WTC11 (cell line): ENCODE results near the gene ANXA11. TPM values are rescaled to one million over a fixed set of nuclear protein-coding genes. Genes with fewer than 3 reads are reported as not detected.

Experiments
- ATAC-seq: fragments of 200-7000 bp; cut with Tn5 transposase; 2 replicates; pipeline ENCODE4 v1.10.0; 2021; ENCODE audit warnings: mild to moderate bottlenecking, moderate library complexity
- CTCF ChIA-PET: fragments of 300-600 bp; sonication (Branson Sonifier 250); formaldehyde crosslinking; loops from one replicate; lab custom pipeline; 2021; ENCODE audit warnings: antibody characterized with exemption; lab: Charles Lee
- POLR2A ChIA-PET: fragments of 350-600 bp; sonication (Branson Sonifier 250); formaldehyde crosslinking; loops from one replicate; lab custom pipeline; 2021; ENCODE audit warnings: antibody characterized with exemption; lab: Charles Lee
- DNase-seq: peaks from one replicate; pipeline ENCODE4 v3.0.0; 2021; ENCODE audit warnings: low spot score
- H3K27ac Mint-ChIP-seq: 2 replicates; pipeline ENCODE4 v1.8.0; 2021; ENCODE audit warnings: mixed read lengths
- H3K27me3 Mint-ChIP-seq: 2 replicates; pipeline ENCODE4 v1.8.0; 2021; ENCODE audit warnings: low read depth, mild to moderate bottlenecking, moderate library complexity, mixed read lengths
- H3K36me3 Mint-ChIP-seq: 2 replicates; pipeline ENCODE4 v1.8.0; 2021; ENCODE audit warnings: mixed read lengths
- H3K4me1 Mint-ChIP-seq: 2 replicates; pipeline ENCODE4 v1.8.0; 2022; ENCODE audit warnings: mixed read lengths
- H3K4me3 Mint-ChIP-seq: 2 replicates; pipeline ENCODE4 v1.8.0; 2021; ENCODE audit warnings: mild to moderate bottlenecking, moderate library complexity, mixed read lengths
- H3K9me3 Mint-ChIP-seq: 2 replicates; pipeline ENCODE4 v1.8.0; 2021; ENCODE audit warnings: mixed read lengths
- AR ChIP-seq: fragments of 250-450 bp; sonication (Bioruptor Pico); IDR thresholded peaks from 2 replicates; pipeline ENCODE4 v1.9.0; 2021; ENCODE audit warnings: mild to moderate bottlenecking
- E2F5 ChIP-seq: sonication (generic); formaldehyde crosslinking; IDR thresholded peaks from 2 replicates; pipeline ENCODE4 v1.8.1; 2022; ENCODE audit warnings: mild to moderate bottlenecking, moderate library complexity, missing genetic modification reagents
- ELF4 ChIP-seq: sonication (generic); formaldehyde crosslinking; IDR thresholded peaks from 2 replicates; pipeline ENCODE4 v1.8.1; 2022; ENCODE audit warnings: low read depth, mild to moderate bottlenecking, moderate library complexity, missing genetic modification reagents
- FOXP1 ChIP-seq: sonication (generic); formaldehyde crosslinking; IDR thresholded peaks from 2 replicates; pipeline ENCODE4 v1.8.0; 2022; ENCODE audit warnings: missing genetic modification reagents, mild to moderate bottlenecking, moderate library complexity, borderline replicate concordance
- MXD4 ChIP-seq: fragments of 250-450 bp; sonication (Bioruptor Pico); IDR thresholded peaks from 2 replicates; pipeline ENCODE4 v1.8.0; 2021; ENCODE audit warnings: mild to moderate bottlenecking, moderate library complexity, borderline replicate concordance
- MYBL2 ChIP-seq: sonication (generic); formaldehyde crosslinking; IDR thresholded peaks from 2 replicates; pipeline ENCODE4 v1.8.1; 2023; ENCODE audit warnings: mild to moderate bottlenecking, moderate library complexity, missing genetic modification reagents
- NFATC4 ChIP-seq: fragments of 250-450 bp; sonication (Bioruptor Pico); IDR thresholded peaks from 2 replicates; pipeline ENCODE4 v1.9.0; 2021; ENCODE audit warnings: mild to moderate bottlenecking
- TEAD4 ChIP-seq: sonication (generic); formaldehyde crosslinking; IDR thresholded peaks from 2 replicates; pipeline ENCODE4 v1.8.0; 2022; ENCODE audit warnings: mild to moderate bottlenecking, missing genetic modification reagents
- USF1 ChIP-seq: sonication (generic); formaldehyde crosslinking; IDR thresholded peaks from 2 replicates; pipeline ENCODE4 v1.8.0; 2022; ENCODE audit warnings: mild to moderate bottlenecking, missing genetic modification reagents
- ZBTB21 ChIP-seq: sonication (generic); formaldehyde crosslinking; IDR thresholded peaks from 2 replicates; pipeline ENCODE4 v1.8.1; 2023; ENCODE audit warnings: mild to moderate bottlenecking, missing genetic modification reagents, borderline replicate concordance
- ZNF232 ChIP-seq: sonication (generic); formaldehyde crosslinking; IDR thresholded peaks from 2 replicates; pipeline ENCODE4 v1.8.0; 2022; ENCODE audit warnings: mild to moderate bottlenecking, missing genetic modification reagents
- ZNF512 ChIP-seq: sonication (generic); formaldehyde crosslinking; IDR thresholded peaks from 2 replicates; pipeline ENCODE4 v1.8.1; 2022; ENCODE audit warnings: missing genetic modification reagents, borderline replicate concordance
- ZNF532 ChIP-seq: fragments of 250-450 bp; sonication (Bioruptor Pico); IDR thresholded peaks from 2 replicates; pipeline ENCODE4 v1.9.0; 2021; ENCODE audit warnings: mild to moderate bottlenecking, borderline replicate concordance
- total RNA-seq: library from RNA; stranded (reverse); gene quantifications from 3 replicates; pipeline ENCODE4 v1.2.3, GENCODE V29; 2021

Gene ANXA11
- total RNA-seq, 1 experiment from 2014 or later = 83.3 TPM

GRCh38 chr10:80155696-80156215 is 49.6 kb downstream of the ANXA11 start:
- DNase-seq (no peak), ATAC-seq (no peak)
- ChIA-PET CTCF (interaction anchor here (3.0 kb wide), 1 partner anchor 12 kb away, joined by 10 read pairs; no protein-coding TSS in a partner anchor), POLR2A (no interaction called here)
- no peaks in the 10 kb centered on the region for H3K9me3 Mint-ChIP-seq
- no peak overlapping the region for H3K27ac Mint-ChIP-seq
- H3K27me3 Mint-ChIP-seq = no peaks in the 10 kb centered on the region
- peaks cover 44% of the 10 kb centered on the region for H3K36me3 Mint-ChIP-seq
- TF ChIP-seq AR (CRISPR knock-in tag) = no peak
- TF ChIP-seq TEAD4 (CRISPR knock-in tag) = no peak
- no peak for TF ChIP-seq ZNF512 (CRISPR knock-in tag)
- TF ChIP-seq ZBTB21 (CRISPR knock-in tag) = no peak
- no peak for TF ChIP-seq ZNF232 (CRISPR knock-in tag)
- no peak for TF ChIP-seq FOXP1 (CRISPR knock-in tag)
- TF ChIP-seq ZNF532 (CRISPR knock-in tag) = no peak
- no peak for TF ChIP-seq NFATC4 (CRISPR knock-in tag)
- TF ChIP-seq MYBL2 (CRISPR knock-in tag) = no peak
- no peak for TF ChIP-seq ELF4
- TF ChIP-seq MXD4 (CRISPR knock-in tag) = no peak
- no peak for TF ChIP-seq USF1
- peaks cover 6% of the 10 kb centered on the region for H3K4me1 Mint-ChIP-seq
- no peak overlapping the region for H3K4me3 Mint-ChIP-seq

GRCh38 chr10:80154978-80155695 is 50.2 kb downstream of the ANXA11 start:
- H3K36me3 Mint-ChIP-seq = peaks cover 44% of the 10 kb centered on the region
- DNase-seq = no peak
- no peaks in the 10 kb centered on the region for H3K9me3 Mint-ChIP-seq
- peak overlapping the region; percentile 79 for H3K27ac Mint-ChIP-seq
- CTCF ChIA-PET = interaction anchor here (3.0 kb wide), 1 partner anchor 11 kb away, joined by 10 read pairs; no protein-coding TSS in a partner anchor
- no peak overlapping the region for H3K4me3 Mint-ChIP-seq
- TF ChIP-seq E2F5 (CRISPR knock-in tag) = no peak
- TF ChIP-seq, all 79 proteins: peak for 0
- H3K27me3 Mint-ChIP-seq = no peaks in the 10 kb centered on the region
- POLR2A ChIA-PET = no interaction called here
- ATAC-seq = no peak
- peaks cover 8% of the 10 kb centered on the region for H3K4me1 Mint-ChIP-seq
